Liver (tissue), 3 donors: ENCODE results near the gene FILIP1L.

Experiments
- EGR1 ChIP-seq, 2 donors: IDR thresholded peaks; 2 replicates each; pipeline ENCODE4 v1.6.1; 2016 to 2018; ENCODE audit warnings: antibody characterized with exemption in 2 of 2, low read depth in 2 of 2
- FOXA1 ChIP-seq: IDR thresholded peaks from 2 replicates; pipeline ENCODE4 v1.6.1; 2016; ENCODE audit warnings: antibody characterized with exemption
- HNF4A ChIP-seq, 2 donors: conservative IDR thresholded peaks; 2 replicates each; pipeline ENCODE4 v1.6.1; 2016; ENCODE audit warnings: antibody characterized with exemption in 2 of 2, mild to moderate bottlenecking in 2 of 2
- HNF4G ChIP-seq: IDR thresholded peaks from 2 replicates; pipeline ENCODE4 v1.6.1; 2016; ENCODE audit warnings: antibody characterized with exemption
- JUND ChIP-seq, 2 donors: IDR thresholded peaks; 2 replicates each; pipeline ENCODE4 v1.6.1; 2016; ENCODE audit warnings: antibody characterized with exemption in 2 of 2
- RAD21 ChIP-seq, 2 donors: IDR thresholded peaks; 2 replicates each; pipeline ENCODE4 v1.6.1; 2016; ENCODE audit warnings: antibody characterized with exemption in 2 of 2, mild to moderate bottlenecking in 2 of 2
- TAF1 ChIP-seq: conservative IDR thresholded peaks from 2 replicates; pipeline ENCODE4 v1.6.1; 2016; ENCODE audit warnings: antibody characterized with exemption, mild to moderate bottlenecking
- TF ChIP-seq, protein P1 (sequence below): IDR thresholded peaks from 2 replicates; pipeline ENCODE4 v1.6.1; 2016; ENCODE audit warnings: antibody characterized with exemption
- TF ChIP-seq, protein P2 (sequence below): fragments of 150-350 bp; IDR thresholded peaks from 2 replicates; pipeline ENCODE4 v1.5.1; 2017; ENCODE audit warnings: improper control_type of control experiment, low read depth, low read length; ENCODE audit not compliant: missing input control
- TF ChIP-seq, protein P3 (sequence below): IDR thresholded peaks from 2 replicates; pipeline ENCODE4 v1.6.1; 2016; ENCODE audit warnings: antibody characterized with exemption, mild to moderate bottlenecking
- donor health status: healthy.
- donor health status: healthy.

DNA sequence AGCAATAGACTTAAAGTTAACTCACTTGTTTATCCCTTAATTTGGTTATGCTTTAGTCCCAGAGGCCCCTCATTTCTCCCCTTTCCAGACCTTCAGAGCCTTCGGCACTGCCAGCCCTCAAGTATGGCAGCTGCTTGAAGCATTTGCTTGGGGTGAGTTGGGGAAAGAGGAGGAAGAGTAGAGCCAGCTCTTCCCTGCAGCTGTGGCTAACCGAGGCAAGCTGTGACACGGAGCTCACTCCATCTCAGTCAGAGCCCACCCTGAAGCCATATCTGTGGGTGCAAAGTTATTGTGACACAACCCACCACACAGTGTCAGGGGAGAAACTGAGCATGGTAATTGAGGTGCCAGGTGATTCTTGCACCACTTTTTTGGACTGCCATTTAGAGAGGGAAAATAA, 66.1 kb downstream of the FILIP1L start:
- no peak for TF ChIP-seq TAF1
- TF ChIP-seq, protein P1, sequence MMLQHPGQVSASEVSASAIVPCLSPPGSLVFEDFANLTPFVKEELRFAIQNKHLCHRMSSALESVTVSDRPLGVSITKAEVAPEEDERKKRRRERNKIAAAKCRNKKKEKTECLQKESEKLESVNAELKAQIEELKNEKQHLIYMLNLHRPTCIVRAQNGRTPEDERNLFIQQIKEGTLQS = no peak
- TF ChIP-seq, protein P2, sequence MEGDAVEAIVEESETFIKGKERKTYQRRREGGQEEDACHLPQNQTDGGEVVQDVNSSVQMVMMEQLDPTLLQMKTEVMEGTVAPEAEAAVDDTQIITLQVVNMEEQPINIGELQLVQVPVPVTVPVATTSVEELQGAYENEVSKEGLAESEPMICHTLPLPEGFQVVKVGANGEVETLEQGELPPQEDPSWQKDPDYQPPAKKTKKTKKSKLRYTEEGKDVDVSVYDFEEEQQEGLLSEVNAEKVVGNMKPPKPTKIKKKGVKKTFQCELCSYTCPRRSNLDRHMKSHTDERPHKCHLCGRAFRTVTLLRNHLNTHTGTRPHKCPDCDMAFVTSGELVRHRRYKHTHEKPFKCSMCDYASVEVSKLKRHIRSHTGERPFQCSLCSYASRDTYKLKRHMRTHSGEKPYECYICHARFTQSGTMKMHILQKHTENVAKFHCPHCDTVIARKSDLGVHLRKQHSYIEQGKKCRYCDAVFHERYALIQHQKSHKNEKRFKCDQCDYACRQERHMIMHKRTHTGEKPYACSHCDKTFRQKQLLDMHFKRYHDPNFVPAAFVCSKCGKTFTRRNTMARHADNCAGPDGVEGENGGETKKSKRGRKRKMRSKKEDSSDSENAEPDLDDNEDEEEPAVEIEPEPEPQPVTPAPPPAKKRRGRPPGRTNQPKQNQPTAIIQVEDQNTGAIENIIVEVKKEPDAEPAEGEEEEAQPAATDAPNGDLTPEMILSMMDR = no peak
- TF ChIP-seq, protein P3, sequence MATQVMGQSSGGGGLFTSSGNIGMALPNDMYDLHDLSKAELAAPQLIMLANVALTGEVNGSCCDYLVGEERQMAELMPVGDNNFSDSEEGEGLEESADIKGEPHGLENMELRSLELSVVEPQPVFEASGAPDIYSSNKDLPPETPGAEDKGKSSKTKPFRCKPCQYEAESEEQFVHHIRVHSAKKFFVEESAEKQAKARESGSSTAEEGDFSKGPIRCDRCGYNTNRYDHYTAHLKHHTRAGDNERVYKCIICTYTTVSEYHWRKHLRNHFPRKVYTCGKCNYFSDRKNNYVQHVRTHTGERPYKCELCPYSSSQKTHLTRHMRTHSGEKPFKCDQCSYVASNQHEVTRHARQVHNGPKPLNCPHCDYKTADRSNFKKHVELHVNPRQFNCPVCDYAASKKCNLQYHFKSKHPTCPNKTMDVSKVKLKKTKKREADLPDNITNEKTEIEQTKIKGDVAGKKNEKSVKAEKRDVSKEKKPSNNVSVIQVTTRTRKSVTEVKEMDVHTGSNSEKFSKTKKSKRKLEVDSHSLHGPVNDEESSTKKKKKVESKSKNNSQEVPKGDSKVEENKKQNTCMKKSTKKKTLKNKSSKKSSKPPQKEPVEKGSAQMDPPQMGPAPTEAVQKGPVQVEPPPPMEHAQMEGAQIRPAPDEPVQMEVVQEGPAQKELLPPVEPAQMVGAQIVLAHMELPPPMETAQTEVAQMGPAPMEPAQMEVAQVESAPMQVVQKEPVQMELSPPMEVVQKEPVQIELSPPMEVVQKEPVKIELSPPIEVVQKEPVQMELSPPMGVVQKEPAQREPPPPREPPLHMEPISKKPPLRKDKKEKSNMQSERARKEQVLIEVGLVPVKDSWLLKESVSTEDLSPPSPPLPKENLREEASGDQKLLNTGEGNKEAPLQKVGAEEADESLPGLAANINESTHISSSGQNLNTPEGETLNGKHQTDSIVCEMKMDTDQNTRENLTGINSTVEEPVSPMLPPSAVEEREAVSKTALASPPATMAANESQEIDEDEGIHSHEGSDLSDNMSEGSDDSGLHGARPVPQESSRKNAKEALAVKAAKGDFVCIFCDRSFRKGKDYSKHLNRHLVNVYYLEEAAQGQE = no peak
- TF ChIP-seq EGR1 (IDR thresholded peaks at IDR 0.05; ENCODE audit: low read depth in 2 of 2) = no peak
- TF ChIP-seq HNF4G = no peak
- TF ChIP-seq HNF4A (conservative IDR thresholded peaks at IDR 0.05) = no peak
- no peak for TF ChIP-seq FOXA1
- no peak for TF ChIP-seq RAD21 (IDR thresholded peaks at IDR 0.05)
- no peak for TF ChIP-seq JUND (IDR thresholded peaks at IDR 0.05)
